H9 (cell line): ENCODE measurements around the gene ST8SIA5. TPM values are rescaled to one million over a fixed set of nuclear protein-coding genes. Genes with fewer than 3 reads are reported as not detected.

Experiments
- DNase-seq: peaks from one replicate; pipeline ENCODE4 v3.0.0-alpha.2; 2017
- H2AFZ ChIP-seq: one replicate; pipeline ENCODE4 v1.6.1; 2013; ENCODE audit warnings: mild to moderate bottlenecking, low read length, control low read depth, moderate library complexity
- H2AK5ac ChIP-seq: 2 replicates; pipeline ENCODE4 v1.6.1; 2013; ENCODE audit warnings: low read length, control low read depth, mixed read lengths; ENCODE audit not compliant: insufficient read length
- H2BK120ac ChIP-seq: one replicate; pipeline ENCODE4 v1.6.1; 2013; ENCODE audit warnings: low read depth, mild to moderate bottlenecking, low read length, control low read depth, inconsistent platforms; ENCODE audit not compliant: poor library complexity, severe bottlenecking
- H2BK12ac ChIP-seq: 2 replicates; pipeline ENCODE4 v1.6.1; 2013; ENCODE audit warnings: low read length, control low read depth, mixed read lengths, low read depth; ENCODE audit not compliant: insufficient read length
- H2BK15ac ChIP-seq: 2 replicates; pipeline ENCODE4 v1.6.1; 2013; ENCODE audit warnings: low read depth, low read length, control low read depth
- H2BK20ac ChIP-seq: one replicate; pipeline ENCODE4 v1.6.1; 2013; ENCODE audit warnings: low read depth, mild to moderate bottlenecking, low read length, control low read depth, inconsistent platforms; ENCODE audit not compliant: poor library complexity, severe bottlenecking
- H2BK5ac ChIP-seq: 2 replicates; pipeline ENCODE4 v1.6.1; 2013; ENCODE audit warnings: low read length, control low read depth, mixed read lengths; ENCODE audit not compliant: insufficient read length
- H3K14ac ChIP-seq: 2 replicates; pipeline ENCODE4 v1.6.1; 2013; ENCODE audit warnings: low read length, control low read depth; ENCODE audit not compliant: insufficient read depth
- H3K18ac ChIP-seq: 2 replicates; pipeline ENCODE4 v1.6.1; 2013; ENCODE audit warnings: low read depth, mild to moderate bottlenecking, mixed read lengths, low read length, control low read depth; ENCODE audit not compliant: insufficient read length
- H3K23ac ChIP-seq: 2 replicates; pipeline ENCODE4 v1.6.1; 2013; ENCODE audit warnings: low read length, control low read depth, mixed read lengths, low read depth; ENCODE audit not compliant: insufficient read length
- H3K23me2 ChIP-seq: 2 replicates; pipeline ENCODE4 v1.6.1; 2013; ENCODE audit warnings: low read depth, mild to moderate bottlenecking, mixed read lengths, low read length, control low read depth; ENCODE audit not compliant: insufficient read length, poor library complexity, severe bottlenecking
- H3K27ac ChIP-seq: 2 replicates; pipeline ENCODE4 v1.5.1; 2013; ENCODE audit warnings: low read length, control low read depth, mixed read lengths, low read depth; ENCODE audit not compliant: insufficient read length
- H3K27me3 ChIP-seq: 2 replicates; pipeline ENCODE4 v1.6.1; 2013; ENCODE audit warnings: low read length, control low read depth, inconsistent platforms; ENCODE audit not compliant: insufficient read depth
- H3K4ac ChIP-seq: 2 replicates; pipeline ENCODE4 v1.6.1; 2013; ENCODE audit warnings: low read depth, mild to moderate bottlenecking, control low read depth, inconsistent platforms, low read length, moderate library complexity
- H3K4me1 ChIP-seq: 2 replicates; pipeline ENCODE4 v1.6.1; 2013; ENCODE audit warnings: low read length, control low read depth, inconsistent platforms; ENCODE audit not compliant: insufficient read depth
- H3K4me2 ChIP-seq: 2 replicates; pipeline ENCODE4 v1.6.1; 2013; ENCODE audit warnings: low read length, control low read depth, mixed read lengths; ENCODE audit not compliant: insufficient read length, insufficient read depth
- H3K56ac ChIP-seq: 2 replicates; pipeline ENCODE4 v1.6.1; 2013; ENCODE audit warnings: low read depth, mild to moderate bottlenecking, mixed read lengths, low read length, control low read depth; ENCODE audit not compliant: insufficient read length
- H3K79me1 ChIP-seq: 2 replicates; pipeline ENCODE4 v1.6.1; 2013; ENCODE audit warnings: low read depth, mild to moderate bottlenecking, moderate library complexity, low read length, control low read depth, inconsistent platforms; ENCODE audit not compliant: insufficient read depth, poor library complexity, severe bottlenecking
- H3K79me2 ChIP-seq: 2 replicates; pipeline ENCODE4 v1.6.1; 2013; ENCODE audit warnings: low read length, control low read depth, inconsistent platforms; ENCODE audit not compliant: insufficient read depth
- H3K9ac ChIP-seq: 2 replicates; pipeline ENCODE4 v1.6.1; 2013; ENCODE audit warnings: low read length, control low read depth, mixed read lengths; ENCODE audit not compliant: insufficient read length; ENCODE audit errors: extremely low read depth
- H3K9me3 ChIP-seq: one replicate; pipeline ENCODE4 v1.6.1; 2013; ENCODE audit warnings: low read depth, low read length, inconsistent platforms; ENCODE audit not compliant: control insufficient read depth
- H3T11ph ChIP-seq: one replicate; pipeline ENCODE4 v1.6.1; 2013; ENCODE audit warnings: mild to moderate bottlenecking, low read length, control low read depth, inconsistent platforms
- H4K20me1 ChIP-seq: one replicate; pipeline ENCODE4 v1.6.1; 2013; ENCODE audit not compliant: control insufficient read depth, insufficient read length, insufficient read depth
- H4K5ac ChIP-seq: 2 replicates; pipeline ENCODE4 v1.6.1; 2013; ENCODE audit warnings: low read depth, mild to moderate bottlenecking, mixed read lengths, low read length, control low read depth; ENCODE audit not compliant: insufficient read length
- H4K8ac ChIP-seq: replicated peaks from 2 replicates; pipeline ENCODE4 v1.6.1; 2013; ENCODE audit warnings: low read length, control low read depth, mixed read lengths, low read depth; ENCODE audit not compliant: insufficient read length
- H4K91ac ChIP-seq: 2 replicates; pipeline ENCODE4 v1.6.1; 2013; ENCODE audit warnings: low read depth, mild to moderate bottlenecking, moderate library complexity, mixed read lengths, low read length, control low read depth; ENCODE audit not compliant: insufficient read length
- H3K27ac Mint-ChIP-seq, 3 experiments: 2 replicates in 2 of 3; 3 replicates in 1 of 3; pipeline ENCODE4 v1.8.0; 2020 to 2021; ENCODE audit warnings: mixed read lengths in 3 of 3, mild to moderate bottlenecking in 1 of 3, moderate library complexity in 1 of 3
- H3K27me3 Mint-ChIP-seq: 2 replicates; pipeline ENCODE4 v1.8.0; 2021; ENCODE audit warnings: low read depth, mild to moderate bottlenecking, moderate library complexity, mixed read lengths
- H3K36me3 Mint-ChIP-seq, 3 experiments: 2 replicates in 2 of 3; 3 replicates in 1 of 3; pipeline ENCODE4 v1.8.0; 2020 to 2021; ENCODE audit warnings: low read depth in 3 of 3, mixed read lengths in 3 of 3; ENCODE audit not compliant: insufficient read depth in 1 of 3
- H3K4me1 Mint-ChIP-seq, 2 experiments: 2 replicates each; pipeline ENCODE4 v1.8.0; 2020; ENCODE audit warnings: mixed read lengths in 2 of 2
- H3K4me3 Mint-ChIP-seq, 2 experiments: 2 replicates in 1 of 2; 3 replicates in 1 of 2; pipeline ENCODE4 v1.8.0; 2020 to 2021; ENCODE audit warnings: mild to moderate bottlenecking in 2 of 2, mixed read lengths in 2 of 2, moderate library complexity in 1 of 2
- H3K9me3 Mint-ChIP-seq, 2 experiments: 2 replicates in 1 of 2; 3 replicates in 1 of 2; pipeline ENCODE4 v1.8.0; 2020; ENCODE audit warnings: mild to moderate bottlenecking in 2 of 2, mixed read lengths in 2 of 2, moderate library complexity in 1 of 2
- WGBS: extraction: QIAGEN DNeasy Blood & Tissue Kit; methylation state at CpG from one replicate; pipeline ENCODE4 v1.1.7; 2013; ENCODE audit warnings: missing lambda C conversion rate, low lambda C conversion rate, mixed read lengths; ENCODE audit not compliant: insufficient read length; ENCODE audit errors: extremely low coverage; 5-methylcytosine and 5-hydroxymethylcytosine counted together
- total RNA-seq: library from RNA; stranded (reverse); gene quantifications from 2 replicates; pipeline ENCODE4 v1.2.1, GENCODE V29; 2021
- TF ChIP-seq, protein P1 (sequence below): fragments of 200-600 bp; sonication (generic); conservative IDR thresholded peaks from 3 replicates; pipeline ENCODE4 v1.8.0; 2021; ENCODE audit warnings: antibody characterized with exemption, mild to moderate bottlenecking

Gene ST8SIA5
- total RNA-seq, 1 experiment from 2014 or later = 0.63 TPM

DNA sequence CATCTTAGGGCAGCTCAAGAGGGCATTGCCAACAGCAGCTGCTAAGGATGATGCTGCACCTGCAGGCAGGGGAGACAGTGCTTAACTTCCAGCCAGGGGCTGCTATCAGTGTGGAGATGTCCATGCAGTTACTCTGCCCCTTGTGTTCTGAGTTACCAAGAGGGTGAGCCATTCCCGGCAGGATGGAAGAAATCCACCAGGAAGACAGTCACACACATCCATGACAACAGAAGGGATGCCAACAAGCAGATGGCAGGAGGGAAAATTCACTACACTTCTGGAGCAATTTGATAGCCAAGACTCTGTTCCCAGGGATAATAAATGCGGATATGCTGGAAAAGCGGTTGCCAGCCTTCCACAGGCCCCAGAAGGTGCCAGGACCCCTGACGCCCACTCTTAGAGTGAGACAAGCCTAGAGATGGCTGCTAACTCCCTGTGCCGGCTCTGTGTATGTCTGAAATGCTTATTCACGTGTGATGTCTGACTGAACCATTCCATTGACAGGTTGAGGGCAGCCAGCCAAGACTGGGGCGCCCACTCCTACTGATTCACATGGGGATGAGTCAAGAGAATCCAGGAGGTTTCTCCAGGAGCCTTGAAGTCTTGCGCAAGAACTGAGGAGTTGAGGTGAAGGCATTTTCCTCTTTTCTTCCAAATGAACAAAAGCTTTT, 124.3 kb downstream of the ST8SIA5 start:
- Histone ChIP-seq H2BK120ac (no peak overlapping the region), H3K79me1 (no peaks in the 10 kb centered on the region), H3K4me2 (no peak overlapping the region), H3K27me3 (no peaks in the 10 kb centered on the region), H3K4ac (no peak overlapping the region), H3K27ac (no peak overlapping the region), H2AK5ac (no peak overlapping the region), H3K9me3 (no peaks in the 10 kb centered on the region), H2AFZ (no peak overlapping the region), H3K9ac (no peak overlapping the region), H4K20me1 (no peaks in the 10 kb centered on the region), H3K14ac (no peak overlapping the region), H4K5ac (no peak overlapping the region), H4K91ac (no peak overlapping the region), H3K4me1 (no peaks in the 10 kb centered on the region), H3K23ac (no peak overlapping the region), H2BK12ac (no peak overlapping the region), H2BK20ac (no peak overlapping the region), H3K18ac (no peak overlapping the region), H4K8ac (no peak overlapping the region), H3K56ac (no peak overlapping the region), H3K23me2 (no peaks in the 10 kb centered on the region), H2BK5ac (no peak overlapping the region), H2BK15ac (no peak overlapping the region), H3T11ph (no peak overlapping the region), H3K79me2 (no peaks in the 10 kb centered on the region)
- H3K27ac Mint-ChIP-seq = no peak overlapping the region
- TF ChIP-seq, protein P1, sequence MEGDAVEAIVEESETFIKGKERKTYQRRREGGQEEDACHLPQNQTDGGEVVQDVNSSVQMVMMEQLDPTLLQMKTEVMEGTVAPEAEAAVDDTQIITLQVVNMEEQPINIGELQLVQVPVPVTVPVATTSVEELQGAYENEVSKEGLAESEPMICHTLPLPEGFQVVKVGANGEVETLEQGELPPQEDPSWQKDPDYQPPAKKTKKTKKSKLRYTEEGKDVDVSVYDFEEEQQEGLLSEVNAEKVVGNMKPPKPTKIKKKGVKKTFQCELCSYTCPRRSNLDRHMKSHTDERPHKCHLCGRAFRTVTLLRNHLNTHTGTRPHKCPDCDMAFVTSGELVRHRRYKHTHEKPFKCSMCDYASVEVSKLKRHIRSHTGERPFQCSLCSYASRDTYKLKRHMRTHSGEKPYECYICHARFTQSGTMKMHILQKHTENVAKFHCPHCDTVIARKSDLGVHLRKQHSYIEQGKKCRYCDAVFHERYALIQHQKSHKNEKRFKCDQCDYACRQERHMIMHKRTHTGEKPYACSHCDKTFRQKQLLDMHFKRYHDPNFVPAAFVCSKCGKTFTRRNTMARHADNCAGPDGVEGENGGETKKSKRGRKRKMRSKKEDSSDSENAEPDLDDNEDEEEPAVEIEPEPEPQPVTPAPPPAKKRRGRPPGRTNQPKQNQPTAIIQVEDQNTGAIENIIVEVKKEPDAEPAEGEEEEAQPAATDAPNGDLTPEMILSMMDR = no peak
- peaks cover 0 to 2% of the 10 kb centered on the region in 2 experiments; a peak in 2 of 5 replicates for H3K9me3 Mint-ChIP-seq
- H3K27me3 Mint-ChIP-seq = peaks cover 2% of the 10 kb centered on the region
- DNase-seq = no peak
- H3K4me3 Mint-ChIP-seq = no peak overlapping the region
- no peaks in the 10 kb centered on the region; a peak in 1 of 7 replicates for H3K36me3 Mint-ChIP-seq
- no CpG with 5 or more reads among the region's 8 CpGs for WGBS
- H3K4me1 Mint-ChIP-seq = peaks cover 0 to 4% of the 10 kb centered on the region in 2 experiments; a peak in 2 of 4 replicates
